ENCODE data around the gene DUSP8.

Gene DUSP8

GRCh38 chr11:1523077-1523476 is 49.0 kb downstream of the DUSP8 start:
- no peaks in the 10 kb centered on the region for H3K36me3 Mint-ChIP-seq
- H3K27me3 Mint-ChIP-seq: no peaks in the 10 kb centered on the region
- no peak overlapping the region for H3K4me3 Mint-ChIP-seq
- peak overlapping the region; percentile 41 for H3K27ac Mint-ChIP-seq
- peaks cover 52% of the 10 kb centered on the region for H3K4me1 Mint-ChIP-seq
- H3K9me3 Mint-ChIP-seq: no peaks in the 10 kb centered on the region

- no peaks in the 10 kb centered on the region for H3K36me3 Mint-ChIP-seq
- no peak overlapping the region for H3K27ac Mint-ChIP-seq
- no peaks in the 10 kb centered on the region for H3K27me3 Mint-ChIP-seq
- no peak overlapping the region for H3K4me3 Mint-ChIP-seq
- no peaks in the 10 kb centered on the region for H3K9me3 Mint-ChIP-seq
- peaks cover 56% of the 10 kb centered on the region for H3K4me1 Mint-ChIP-seq
Measured at GRCh38 chr11:1522081-1522424, 50.0 kb downstream of the DUSP8 start.

GRCh38 chr11:1521382-1522080 is 50.5 kb downstream of the DUSP8 start:
- H3K4me1 Mint-ChIP-seq: peaks cover 57% of the 10 kb centered on the region
- no peak overlapping the region for H3K27ac Mint-ChIP-seq
- no peaks in the 10 kb centered on the region for H3K36me3 Mint-ChIP-seq
- H3K27me3 Mint-ChIP-seq: no peaks in the 10 kb centered on the region
- no peak overlapping the region for H3K4me3 Mint-ChIP-seq
- no peaks in the 10 kb centered on the region for H3K9me3 Mint-ChIP-seq

GRCh38 chr11:1520663-1521267 is 51.3 kb downstream of the DUSP8 start:
- Mint-ChIP-seq H3K27me3 (no peaks in the 10 kb centered on the region), H3K4me1 (peaks cover 60% of the 10 kb centered on the region), H3K9me3 (no peaks in the 10 kb centered on the region), H3K27ac (no peak overlapping the region), H3K4me3 (no peak overlapping the region), H3K36me3 (no peaks in the 10 kb centered on the region)

GRCh38 chr11:1520209-1520662 is 51.8 kb downstream of the DUSP8 start:
- H3K4me3 Mint-ChIP-seq: no peak overlapping the region

GRCh38 chr11:1519028-1520010 is 52.8 kb downstream of the DUSP8 start:
- Mint-ChIP-seq H3K9me3 (no peaks in the 10 kb centered on the region), H3K4me1 (peaks cover 66% of the 10 kb centered on the region), H3K36me3 (no peaks in the 10 kb centered on the region), H3K27me3 (no peaks in the 10 kb centered on the region), H3K4me3 (no peak overlapping the region), H3K27ac (no peak overlapping the region)

More at GRCh38 chr11:1520209-1520662, 51.8 kb downstream of the DUSP8 start:
- Mint-ChIP-seq H3K36me3 (no peaks in the 10 kb centered on the region), H3K27ac (no peak overlapping the region), H3K27me3 (no peaks in the 10 kb centered on the region), H3K4me1 (peaks cover 62% of the 10 kb centered on the region), H3K9me3 (no peaks in the 10 kb centered on the region)

GRCh38 chr11:1518301-1518700 is 53.8 kb downstream of the DUSP8 start:
- Mint-ChIP-seq H3K36me3 (no peaks in the 10 kb centered on the region), H3K27me3 (no peaks in the 10 kb centered on the region), H3K27ac (no peak overlapping the region), H3K4me3 (no peak overlapping the region), H3K9me3 (no peaks in the 10 kb centered on the region), H3K4me1 (peaks cover 67% of the 10 kb centered on the region)

- Mint-ChIP-seq H3K4me3 (no peak overlapping the region), H3K9me3 (no peaks in the 10 kb centered on the region), H3K4me1 (peaks cover 64% of the 10 kb centered on the region), H3K27ac (no peak overlapping the region), H3K27me3 (no peaks in the 10 kb centered on the region), H3K36me3 (no peaks in the 10 kb centered on the region)
Measured at GRCh38 chr11:1517117-1518005, 54.7 kb downstream of the DUSP8 start.

- H3K27me3 Mint-ChIP-seq: no peaks in the 10 kb centered on the region
- H3K4me3 Mint-ChIP-seq: no peak overlapping the region
- H3K27ac Mint-ChIP-seq: no peak overlapping the region
- no peaks in the 10 kb centered on the region for H3K36me3 Mint-ChIP-seq
- peaks cover 69% of the 10 kb centered on the region for H3K4me1 Mint-ChIP-seq
- no peaks in the 10 kb centered on the region for H3K9me3 Mint-ChIP-seq
Measured at GRCh38 chr11:1516273-1517067, 55.6 kb downstream of the DUSP8 start.

GRCh38 chr11:1515082-1516060 is 56.7 kb downstream of the DUSP8 start:
- Mint-ChIP-seq H3K36me3 (no peaks in the 10 kb centered on the region), H3K9me3 (no peaks in the 10 kb centered on the region), H3K27me3 (no peaks in the 10 kb centered on the region), H3K27ac (peak overlapping the region; percentile 65), H3K4me1 (peaks cover 66% of the 10 kb centered on the region), H3K4me3 (no peak overlapping the region)

GRCh38 chr11:1514336-1515061 is 57.6 kb downstream of the DUSP8 start:
- Mint-ChIP-seq H3K4me3 (no peak overlapping the region), H3K36me3 (no peaks in the 10 kb centered on the region), H3K4me1 (peaks cover 64% of the 10 kb centered on the region), H3K9me3 (no peaks in the 10 kb centered on the region), H3K27ac (no peak overlapping the region), H3K27me3 (no peaks in the 10 kb centered on the region)

- Mint-ChIP-seq H3K4me3 (no peak overlapping the region), H3K36me3 (no peaks in the 10 kb centered on the region), H3K9me3 (no peaks in the 10 kb centered on the region), H3K4me1 (peaks cover 66% of the 10 kb centered on the region), H3K27ac (peak overlapping the region; percentile 44), H3K27me3 (no peaks in the 10 kb centered on the region)
Measured at GRCh38 chr11:1513326-1514296, 58.5 kb downstream of the DUSP8 start.
